Common myeloid progenitor, CD34-positive (primary cell): ENCODE data around the gene SPAG16.

Experiments
- CTCF ChIA-PET: fragments of 350-600 bp; sonication (Branson Sonifier 250); formaldehyde crosslinking; loops from one replicate; lab custom pipeline; 2021; ENCODE audit warnings: antibody characterized with exemption; lab: Charles Lee
- POLR2A ChIA-PET: fragments of 350-600 bp; sonication (Branson Sonifier 250); formaldehyde crosslinking; loops from one replicate; lab custom pipeline; 2021; ENCODE audit warnings: antibody characterized with exemption; lab: Charles Lee
- DNase-seq, 3 donors: peaks; one replicate each; pipeline versions ENCODE4 v3.0.0 to v3.0.0-alpha.2; 2013
- H3K27ac ChIP-seq, 2 experiments: 1 replicate in 1 of 2; 2 replicates in 1 of 2; pipeline ENCODE4 v1.7.0; 2013; ENCODE audit warnings: inconsistent platforms in 2 of 2, low read length in 2 of 2, mild to moderate bottlenecking in 2 of 2, low read depth in 1 of 2, moderate library complexity in 1 of 2; ENCODE audit not compliant: severe bottlenecking in 2 of 2, insufficient read depth in 1 of 2, poor library complexity in 1 of 2
- H3K27me3 ChIP-seq, 5 experiments: replicated peaks in 2 of 5; 1 replicate in 3 of 5; 2 replicates in 2 of 5; pipeline versions ENCODE4 v1.6.1 to v1.7.0; 2013; ENCODE audit warnings: low read length in 4 of 5, mild to moderate bottlenecking in 2 of 5, moderate library complexity in 2 of 5, inconsistent platforms in 1 of 5; ENCODE audit not compliant: insufficient read depth in 5 of 5, control insufficient read depth in 4 of 5
- H3K36me3 ChIP-seq, 4 experiments: 1 replicate in 2 of 4; 2 replicates in 2 of 4; pipeline versions ENCODE4 v1.6.1 to v1.7.0; 2013; ENCODE audit warnings: low read length in 3 of 4, control low read depth in 1 of 4, mild to moderate bottlenecking in 1 of 4; ENCODE audit not compliant: control insufficient read depth in 4 of 4, insufficient read depth in 4 of 4
- H3K4me1 ChIP-seq, 4 experiments: 1 replicate in 3 of 4; 2 replicates in 1 of 4; pipeline versions ENCODE4 v1.6.1 to v1.7.1; 2013; ENCODE audit warnings: low read length in 3 of 4, mild to moderate bottlenecking in 3 of 4, control low read depth in 1 of 4, inconsistent platforms in 1 of 4, moderate library complexity in 1 of 4; ENCODE audit not compliant: control insufficient read depth in 4 of 4, insufficient read depth in 4 of 4; ENCODE audit errors: control extremely low read depth in 1 of 4
- H3K4me3 ChIP-seq, 7 experiments: 1 replicate in 4 of 7; 2 replicates in 3 of 7; pipeline versions ENCODE4 v1.5.1 to v1.7.0; 2013; ENCODE audit warnings: mild to moderate bottlenecking in 7 of 7, low read length in 6 of 7, moderate library complexity in 6 of 7, inconsistent platforms in 2 of 7, low read depth in 2 of 7, control low read depth in 1 of 7; ENCODE audit not compliant: insufficient read depth in 4 of 7, control insufficient read depth in 1 of 7; ENCODE audit errors: extremely low read depth in 1 of 7
- H3K9me3 ChIP-seq, 5 experiments: 1 replicate in 4 of 5; 2 replicates in 1 of 5; pipeline versions ENCODE4 v1.6.1 to v1.7.1; 2013; ENCODE audit warnings: low read length in 4 of 5, mild to moderate bottlenecking in 2 of 5, inconsistent platforms in 1 of 5, low read depth in 1 of 5, moderate library complexity in 1 of 5; ENCODE audit not compliant: control insufficient read depth in 4 of 5, insufficient read depth in 2 of 5; ENCODE audit errors: control extremely low read depth in 1 of 5
- WGBS: methylation state at CpG from one replicate; pipeline ENCODE4 v1.1.5; 2013; ENCODE audit not compliant: insufficient coverage; 5-methylcytosine and 5-hydroxymethylcytosine counted together

The SPAG16 gene

GRCh38 chr2:214096208-214096715 is 812.0 kb downstream of the SPAG16 start:
- no peak overlapping the region for H3K27ac ChIP-seq
- H3K4me3 ChIP-seq, result no peak overlapping the region
- no peaks in the 10 kb centered on the region for H3K36me3 ChIP-seq
- no peak for DNase-seq
- no peaks in the 10 kb centered on the region for H3K27me3 ChIP-seq
- H3K9me3 ChIP-seq, result peaks cover 0 to 1% (median 0%) of the 10 kb centered on the region in 5 experiments
- WGBS, result 88% methylated on average over 1 of the region's 4 CpGs
- no peaks in the 10 kb centered on the region for H3K4me1 ChIP-seq
- ChIA-PET POLR2A (no interaction called here), CTCF (no interaction called here)

- peaks cover 4 to 12% (median 11%) of the 10 kb centered on the region in 4 experiments for H3K4me1 ChIP-seq
- no peak overlapping the region for H3K4me3 ChIP-seq
- no CpG with 5 or more reads among the region's 1 CpG for WGBS
- H3K36me3 ChIP-seq, result no peaks in the 10 kb centered on the region
- DNase-seq, result no peak
- H3K9me3 ChIP-seq, result peaks cover 0 to 1% (median 0%) of the 10 kb centered on the region in 5 experiments
- H3K27ac ChIP-seq, result no peak overlapping the region
- ChIA-PET CTCF (no interaction called here), POLR2A (no interaction called here)
- no peaks in the 10 kb centered on the region for H3K27me3 ChIP-seq
These were observed 814.5 kb downstream of the SPAG16 start for GRCh38 chr2:214098811-214099210.

GRCh38 chr2:214100488-214100887 is 816.2 kb downstream of the SPAG16 start:
- WGBS, result 93% methylated on average over 2 of the region's 4 CpGs
- CTCF ChIA-PET, result no interaction called here

GRCh38 chr2:214103276-214104001 is 819.2 kb downstream of the SPAG16 start:
- CTCF ChIA-PET, result no interaction called here

More at GRCh38 chr2:214100488-214100887, 816.2 kb downstream of the SPAG16 start:
- Histone ChIP-seq H3K36me3 (no peaks in the 10 kb centered on the region), H3K4me3 (no peak overlapping the region), H3K27ac (no peak overlapping the region), H3K27me3 (no peaks in the 10 kb centered on the region), H3K9me3 (peaks cover 0 to 1% (median 0%) of the 10 kb centered on the region in 5 experiments), H3K4me1 (peaks cover 6 to 25% (median 23%) of the 10 kb centered on the region in 4 experiments)
- no peak for DNase-seq
- POLR2A ChIA-PET, result no interaction called here

GRCh38 chr2:214104219-214104618 is 820.0 kb downstream of the SPAG16 start:
- ChIA-PET CTCF (no interaction called here), POLR2A (no interaction called here)
- Histone ChIP-seq H3K27ac (no peak overlapping the region), H3K36me3 (no peaks in the 10 kb centered on the region), H3K4me1 (peaks cover 6 to 25% (median 23%) of the 10 kb centered on the region in 4 experiments), H3K27me3 (no peaks in the 10 kb centered on the region), H3K4me3 (no peak overlapping the region), H3K9me3 (peaks cover 0 to 3% (median 0%) of the 10 kb centered on the region in 5 experiments)
- 74% methylated on average over 3 of the region's 3 CpGs for WGBS
- peak in 1 of 3 donors; percentile 2 for DNase-seq

More at GRCh38 chr2:214103276-214104001, 819.2 kb downstream of the SPAG16 start:
- Histone ChIP-seq H3K36me3 (no peaks in the 10 kb centered on the region), H3K27ac (peak overlapping the region; percentile 19 to 50), H3K4me1 (peaks cover 6 to 25% (median 23%) of the 10 kb centered on the region in 4 experiments), H3K27me3 (no peaks in the 10 kb centered on the region), H3K9me3 (peaks cover 0 to 1% (median 0%) of the 10 kb centered on the region in 5 experiments), H3K4me3 (peak overlapping the region in 1 of 7 experiments; percentile 4)
- WGBS, result 7% methylated on average over 2 of the region's 5 CpGs
- POLR2A ChIA-PET, result no interaction called here
- DNase-seq, result peak; percentile 10 to 76 (median 72)

GRCh38 chr2:214104967-214105366 is 820.7 kb downstream of the SPAG16 start:
- CTCF ChIA-PET, result no interaction called here
- POLR2A ChIA-PET, result no interaction called here

GRCh38 chr2:214107726-214108125 is 823.5 kb downstream of the SPAG16 start:
- CTCF ChIA-PET, result no interaction called here
- WGBS, result no CpG with 5 or more reads among the region's 1 CpG
- H3K4me1 ChIP-seq, result peaks cover 4 to 23% (median 22%) of the 10 kb centered on the region in 4 experiments
- no peak overlapping the region for H3K4me3 ChIP-seq
- POLR2A ChIA-PET, result no interaction called here
- peaks cover 0 to 3% (median 0%) of the 10 kb centered on the region in 5 experiments for H3K9me3 ChIP-seq
- no peak overlapping the region for H3K27ac ChIP-seq
- no peaks in the 10 kb centered on the region for H3K27me3 ChIP-seq
- DNase-seq, result no peak
- H3K36me3 ChIP-seq, result no peaks in the 10 kb centered on the region

More at GRCh38 chr2:214104967-214105366, 820.7 kb downstream of the SPAG16 start:
- Histone ChIP-seq H3K36me3 (no peaks in the 10 kb centered on the region), H3K4me1 (peaks cover 6 to 25% (median 23%) of the 10 kb centered on the region in 4 experiments), H3K4me3 (no peak overlapping the region), H3K9me3 (peaks cover 0 to 3% (median 0%) of the 10 kb centered on the region in 5 experiments), H3K27ac (no peak overlapping the region), H3K27me3 (no peaks in the 10 kb centered on the region)
- WGBS, result 100% methylated on average over 1 of the region's 5 CpGs
- DNase-seq, result no peak
